Myocyte (in vitro differentiated cells): ENCODE measurements around the gene TSNAX. TPM values are rescaled to one million over a fixed set of nuclear protein-coding genes. Genes with fewer than 3 reads are reported as not detected.
A peak's percentile ranks its signal among the peaks of the same experiment; 100 is the strongest.

ENCODE experiments used
- DNase-seq: peaks from one replicate; pipeline ENCODE4 v3.0.0-alpha.2; 2012; ENCODE audit warnings: low read depth
- total RNA-seq: library from RNA; depleted of rRNA; stranded (reverse); fragments of >200 nt; gene quantifications from 2 replicates; pipeline ENCODE4 v1.2.3, GENCODE V29; 2014

Gene TSNAX
- total RNA-seq, 1 donor from 2014 or later, result 41.0 TPM

DNA sequence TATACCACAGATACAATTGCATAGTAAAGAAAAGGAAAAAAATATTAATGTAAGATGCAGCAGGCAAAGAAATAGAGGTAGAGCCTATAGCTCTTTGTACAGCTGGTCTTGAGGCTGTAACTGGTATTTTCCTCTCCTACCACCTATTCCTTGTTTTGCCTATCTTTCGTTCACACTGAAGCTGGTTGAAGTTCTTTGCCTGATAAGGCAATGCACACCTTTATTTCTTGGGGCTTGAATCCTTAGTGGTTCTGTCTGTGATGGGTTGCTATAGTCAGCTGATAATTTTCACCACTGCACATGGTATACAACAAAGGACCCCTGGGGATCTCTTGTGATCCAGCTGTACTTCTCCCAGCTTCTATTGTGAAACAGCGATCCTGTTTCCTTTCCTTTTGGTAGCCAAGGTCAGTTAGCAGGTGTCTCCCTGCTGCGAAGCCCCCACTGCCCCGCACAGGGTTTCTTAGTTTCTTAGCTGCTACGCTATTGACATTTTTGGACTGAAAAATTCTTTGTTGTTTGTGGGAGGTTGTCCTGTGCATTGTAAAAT lies 9.9 kb upstream of the TSNAX start:
- no peak for DNase-seq

- DNase-seq, result no peak
Measured at GRCh38 chr1:231519166-231519565, 9.3 kb upstream of the TSNAX start.

DNA sequence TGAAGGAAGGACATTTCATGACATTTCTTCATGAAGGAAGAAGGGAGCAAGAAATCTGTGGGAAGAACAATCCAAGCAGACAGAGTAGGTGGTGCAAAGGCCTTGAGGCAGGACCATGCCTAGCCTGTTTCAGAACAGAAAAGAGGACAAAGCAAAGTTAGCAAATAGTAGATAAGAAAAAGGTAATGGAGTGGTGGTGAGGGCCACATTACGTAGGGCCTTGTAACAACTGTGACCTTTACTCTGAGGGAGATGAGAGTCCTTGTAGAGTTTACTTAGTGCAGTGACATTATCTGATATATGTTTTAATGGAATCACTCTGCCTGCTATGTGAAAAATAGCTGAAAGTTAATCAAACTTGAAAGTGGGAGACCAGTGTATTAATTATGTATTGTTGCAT lies 6.4 kb upstream of the TSNAX start:
- DNase-seq, result no peak

DNA sequence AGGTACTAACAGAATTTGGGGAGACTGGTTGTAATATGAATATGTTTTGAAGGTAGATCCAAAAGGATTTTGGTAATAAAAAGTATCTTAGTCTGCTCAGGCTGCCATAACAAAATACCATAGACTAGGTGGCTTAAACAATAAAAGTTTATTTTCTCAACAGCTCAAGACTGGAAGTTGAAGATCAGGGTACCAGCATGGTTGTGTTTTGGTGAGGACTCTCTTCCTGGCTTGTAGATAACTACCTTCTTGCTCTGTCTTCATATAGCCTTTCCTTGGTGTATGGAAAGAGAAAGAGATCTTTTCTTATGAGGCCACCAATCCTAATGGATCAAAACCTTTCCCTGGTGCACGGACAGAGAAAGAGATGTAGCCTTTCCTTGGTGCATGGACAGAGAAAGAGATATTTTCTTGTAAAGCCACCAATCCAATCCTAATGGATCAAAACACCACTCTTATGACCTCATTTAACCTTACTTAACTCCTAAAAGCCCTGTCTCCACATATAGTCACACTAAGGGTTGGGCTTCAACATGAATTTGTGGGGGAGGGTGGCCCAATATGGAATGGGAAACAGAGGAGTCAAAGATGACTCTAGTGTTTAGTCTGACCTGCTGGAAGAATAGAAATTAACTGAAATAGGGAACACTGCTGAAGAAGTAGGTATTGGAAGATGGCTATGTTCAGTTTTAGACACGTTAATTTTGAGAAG lies 5.4 kb upstream of the TSNAX start:
- DNase-seq, result no peak

- DNase-seq, result no peak
Measured at GRCh38 chr1:231523816-231524215, 4.7 kb upstream of the TSNAX start.

GRCh38 chr1:231526536-231526935 lies 1.9 kb upstream of the TSNAX start:
- no peak for DNase-seq

- DNase-seq, result peak; percentile 5
Measured at GRCh38 chr1:231527586-231528171, 790 bp upstream of the TSNAX start.

DNA sequence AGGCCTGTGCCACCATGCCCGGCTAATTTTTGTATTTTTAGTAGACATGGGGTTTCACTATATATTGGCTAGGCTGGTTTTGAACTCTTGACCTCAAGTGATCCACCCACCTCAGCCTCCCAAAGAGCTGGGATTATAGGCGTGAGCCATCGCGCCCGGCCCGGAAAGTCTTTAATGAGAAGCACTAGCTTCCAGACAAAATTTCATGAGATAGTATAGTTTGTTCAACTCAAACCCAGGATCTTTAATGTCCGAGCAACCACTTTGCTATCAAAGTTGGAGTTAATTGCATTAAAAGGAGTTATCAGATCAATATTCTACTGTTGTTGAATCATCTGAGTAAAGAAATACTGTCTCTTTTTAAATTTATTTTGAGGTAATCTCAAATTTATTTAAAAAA lies 4.8 kb downstream of the TSNAX start:
- DNase-seq, result no peak

- peak; percentile 25 for DNase-seq
Measured at GRCh38 chr1:231534703-231535159, 6.3 kb downstream of the TSNAX start.

DNA sequence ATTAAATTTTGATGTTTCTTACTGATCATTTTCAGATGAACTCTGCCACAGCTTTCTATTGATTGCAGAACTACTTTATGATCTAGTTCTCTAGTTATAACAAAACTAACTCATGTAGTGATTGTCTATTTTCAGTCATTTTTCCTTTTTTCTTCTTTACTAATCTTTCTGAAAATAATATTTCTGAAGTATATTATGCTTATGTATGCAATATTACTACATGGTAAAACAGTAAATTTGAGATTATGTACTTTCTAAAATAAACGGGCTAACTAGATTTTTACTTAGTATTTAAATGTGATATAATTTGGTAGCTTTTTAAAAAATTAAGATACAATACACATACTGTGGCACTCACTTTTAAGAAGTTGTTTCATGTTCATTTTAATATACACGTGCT lies 7.6 kb downstream of the TSNAX start:
- no peak for DNase-seq

GRCh38 chr1:231540847-231541246 lies 12.4 kb downstream of the TSNAX start:
- no peak for DNase-seq

DNA sequence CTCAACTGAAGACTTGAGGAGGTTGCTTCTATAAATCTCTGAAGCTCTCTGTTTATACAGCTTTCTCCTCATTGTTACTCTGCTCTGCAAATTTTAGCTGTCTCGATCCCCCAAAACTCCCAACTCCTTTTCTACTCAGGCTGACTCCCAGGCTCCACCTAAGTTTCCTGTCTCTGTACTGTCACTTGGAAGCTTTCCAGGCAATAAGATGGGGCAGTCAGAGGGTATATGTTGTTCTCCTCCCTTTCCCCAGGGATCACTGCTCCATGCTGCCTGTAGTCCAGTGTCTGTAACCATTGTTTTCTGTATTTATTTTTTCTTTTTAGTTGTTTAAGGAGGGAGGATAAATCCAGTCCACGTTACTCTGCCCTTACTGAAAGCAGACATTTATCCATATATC lies 13.4 kb downstream of the TSNAX start:
- no peak for DNase-seq

DNA sequence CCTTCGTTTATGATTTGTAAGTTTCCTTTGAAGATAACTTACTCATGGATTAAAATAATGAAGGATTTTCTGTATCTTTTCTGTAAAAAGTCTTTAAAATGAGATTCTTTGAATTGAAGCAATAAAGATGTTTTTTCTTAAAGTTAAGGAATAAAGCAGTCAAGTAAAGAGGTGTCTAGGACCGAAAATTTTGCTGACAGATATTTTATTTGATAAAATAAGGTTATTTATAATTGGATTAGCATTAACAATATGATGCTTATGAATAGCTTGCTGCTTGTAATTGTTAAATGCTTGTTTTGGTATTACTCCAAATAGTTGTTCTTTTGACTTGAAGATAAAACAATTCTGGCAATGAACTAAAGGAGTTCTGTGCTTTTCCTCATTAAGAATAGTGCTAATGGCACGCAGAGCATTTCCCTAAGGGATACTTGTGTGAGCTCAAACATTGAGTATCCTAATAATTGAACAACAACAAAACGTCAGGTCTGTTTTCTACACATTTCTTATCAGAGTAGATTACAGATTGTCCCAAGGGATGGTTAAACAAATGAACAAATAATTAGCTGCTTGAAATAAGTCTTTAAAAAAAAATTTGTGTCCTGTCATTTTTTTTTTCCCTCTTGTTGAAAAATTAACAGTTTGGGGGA lies 16.6 kb downstream of the TSNAX start:
- DNase-seq, result no peak

GRCh38 chr1:231546693-231547092 lies 18.2 kb downstream of the TSNAX start:
- DNase-seq, result no peak

GRCh38 chr1:231549733-231550447 lies 21.4 kb downstream of the TSNAX start:
- DNase-seq, result no peak

- DNase-seq, result no peak
Measured at GRCh38 chr1:231550448-231550781, 21.9 kb downstream of the TSNAX start.

DNA sequence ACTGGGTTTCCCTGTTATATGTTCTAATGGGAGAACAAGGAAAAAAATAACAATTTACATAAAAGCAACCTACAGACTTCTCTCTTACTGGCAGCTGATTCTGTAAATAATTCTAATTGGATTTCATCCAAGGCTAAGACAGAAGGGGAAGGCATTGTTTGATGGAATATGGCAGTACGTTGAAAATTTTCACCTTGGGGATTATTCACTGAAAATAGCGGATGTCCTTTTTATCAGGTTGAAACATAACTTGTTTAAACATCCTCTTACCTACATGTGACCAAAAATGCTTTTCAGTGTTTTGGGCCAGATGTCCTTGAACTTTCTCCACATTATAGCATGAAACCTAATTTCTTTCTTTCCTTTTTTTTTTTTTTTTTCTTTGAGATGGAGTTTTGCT lies 24.9 kb downstream of the TSNAX start:
- DNase-seq, result no peak

DNA sequence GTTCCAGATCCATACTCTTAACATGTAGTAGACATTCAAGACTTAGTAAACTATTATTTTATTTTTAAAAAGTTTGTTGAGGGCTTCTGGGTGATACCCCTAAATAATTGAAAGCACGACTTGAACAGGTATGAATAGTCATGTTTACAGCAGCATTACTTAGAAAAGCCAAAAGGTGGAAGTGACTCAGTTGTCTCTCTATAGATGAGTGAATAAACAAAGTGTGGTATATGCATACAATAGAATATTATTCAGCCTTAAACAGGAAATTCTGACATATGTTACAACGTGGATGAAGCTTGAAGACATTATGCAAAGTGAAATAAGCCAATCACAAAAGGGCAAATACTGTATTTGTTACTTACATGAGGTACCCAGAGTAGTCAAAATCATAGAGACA lies 26.5 kb downstream of the TSNAX start:
- DNase-seq, result no peak

GRCh38 chr1:231557411-231557810 lies 28.9 kb downstream of the TSNAX start:
- no peak for DNase-seq

DNA sequence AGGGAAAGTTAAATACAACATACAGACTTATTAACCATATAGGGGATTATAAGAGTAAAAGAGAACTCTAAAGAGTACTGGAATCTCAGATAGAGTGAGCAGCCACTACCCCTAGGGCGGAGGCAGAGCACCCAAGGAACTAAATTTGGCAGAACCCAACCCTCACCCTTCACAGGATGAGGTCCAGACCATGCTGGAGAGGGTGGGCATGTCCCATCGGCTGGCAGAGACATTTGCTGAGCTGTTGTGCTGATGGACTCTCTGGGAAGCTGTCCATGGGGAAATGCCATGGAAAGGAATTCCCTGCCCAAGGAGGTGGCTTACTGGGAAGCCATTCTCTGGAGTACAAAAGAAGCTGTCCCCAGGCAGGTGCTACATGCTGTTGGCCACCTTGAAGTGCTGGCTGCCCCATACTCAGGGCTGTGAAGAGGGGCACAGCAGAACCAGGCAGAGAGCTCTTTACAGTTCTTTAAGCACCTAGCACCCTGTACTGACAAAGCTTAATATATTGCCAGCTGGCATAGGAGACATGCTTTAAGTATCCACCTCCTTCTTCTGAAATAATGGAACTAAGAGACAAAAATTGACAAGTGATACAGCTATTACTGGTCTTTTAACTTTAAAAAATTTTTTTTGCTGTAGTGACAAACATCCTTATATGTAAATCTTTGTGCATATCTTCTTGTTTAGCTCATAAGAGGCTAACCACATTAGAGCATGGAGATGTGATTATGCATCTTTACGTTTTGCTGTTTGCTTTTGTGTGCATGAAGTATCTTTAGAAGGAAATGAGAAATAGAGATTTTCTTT lies 29.6 kb downstream of the TSNAX start:
- DNase-seq, result peak; percentile 61

DNA sequence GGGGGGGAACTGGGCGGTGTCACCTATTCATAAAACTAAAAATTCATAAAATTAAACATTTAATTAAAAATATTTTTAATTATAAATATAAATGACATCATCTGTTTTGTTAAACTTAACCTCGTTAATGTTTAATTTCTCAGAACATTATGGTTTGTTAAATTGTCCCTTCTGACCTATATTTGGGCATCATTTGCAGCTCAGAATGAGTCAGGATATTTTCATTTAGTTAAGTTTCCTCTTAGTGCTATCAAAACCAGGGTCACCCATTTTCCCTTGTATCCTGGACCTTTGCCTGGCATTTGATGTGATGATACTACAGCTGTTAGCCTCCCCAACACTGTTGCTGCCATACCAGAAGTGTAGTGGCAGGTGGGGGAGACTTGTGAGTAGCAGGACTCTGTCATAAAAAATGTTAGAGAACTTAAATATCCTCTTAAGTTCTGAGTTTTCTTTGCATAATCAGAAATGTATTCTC lies 30.3 kb downstream of the TSNAX start:
- DNase-seq, result peak; percentile 81
